Thymus (tissue), 11 donors: ENCODE results near the gene UBE2QL1. TPM values are rescaled to one million over a fixed set of nuclear protein-coding genes. Genes with fewer than 3 reads are reported as not detected.

Source experiments
- DNase-seq, 9 donors: peaks; one replicate each; pipeline ENCODE4 v3.0.0-alpha.2; 2013; ENCODE audit warnings: low spot score in 9 of 9, low read depth in 6 of 9, missing footprints in 1 of 9
- H3K27ac ChIP-seq, 2 donors: one replicate each; pipeline ENCODE4 v1.5.1; 2013; ENCODE audit warnings: control low read depth in 1 of 2, low read depth in 1 of 2, low read length in 1 of 2, mild to moderate bottlenecking in 1 of 2, moderate library complexity in 1 of 2
- H3K27me3 ChIP-seq, 2 donors: one replicate each; pipeline ENCODE4 v1.5.1; 2013; ENCODE audit warnings: low read length in 1 of 2; ENCODE audit not compliant: control insufficient read depth in 2 of 2, insufficient read depth in 1 of 2
- H3K36me3 ChIP-seq, 2 donors: one replicate each; pipeline ENCODE4 v1.5.1; 2013; ENCODE audit warnings: low read length in 1 of 2, mild to moderate bottlenecking in 1 of 2, moderate library complexity in 1 of 2; ENCODE audit not compliant: control insufficient read depth in 2 of 2, insufficient read depth in 2 of 2
- H3K4me1 ChIP-seq, 2 donors: one replicate each; pipeline ENCODE4 v1.5.1; 2013; ENCODE audit warnings: low read length in 2 of 2; ENCODE audit not compliant: control insufficient read depth in 2 of 2, insufficient read depth in 2 of 2
- H3K4me3 ChIP-seq, 2 donors: one replicate each; pipeline ENCODE4 v1.5.1; 2013; ENCODE audit warnings: low read length in 2 of 2, control low read depth in 1 of 2, mild to moderate bottlenecking in 1 of 2
- H3K9me3 ChIP-seq, 2 donors: one replicate each; pipeline ENCODE4 v1.5.1; 2013; ENCODE audit warnings: low read length in 1 of 2, mild to moderate bottlenecking in 1 of 2; ENCODE audit not compliant: control insufficient read depth in 2 of 2, insufficient read depth in 1 of 2
- WGBS: extraction: QIAGEN DNeasy Blood & Tissue Kit; methylation state at CpG from one replicate; pipeline ENCODE4 v1.1.7; 2013; 5-methylcytosine and 5-hydroxymethylcytosine counted together
- polyA plus RNA-seq: library from polyadenylated mRNA; stranded (reverse); fragments of 200-250 nt; gene quantifications from one replicate; pipeline ENCODE4 v1.2.3, GENCODE V29; 2013
- total RNA-seq: library from RNA; stranded (reverse); fragments of 120-200 nt; gene quantifications from one replicate; pipeline ENCODE4 v1.2.4, GENCODE V29; 2013
- donor health status: healthy.

Gene UBE2QL1
- total and polyA plus RNA-seq, 2 donors: 0.42 to 1.1 TPM

DNA sequence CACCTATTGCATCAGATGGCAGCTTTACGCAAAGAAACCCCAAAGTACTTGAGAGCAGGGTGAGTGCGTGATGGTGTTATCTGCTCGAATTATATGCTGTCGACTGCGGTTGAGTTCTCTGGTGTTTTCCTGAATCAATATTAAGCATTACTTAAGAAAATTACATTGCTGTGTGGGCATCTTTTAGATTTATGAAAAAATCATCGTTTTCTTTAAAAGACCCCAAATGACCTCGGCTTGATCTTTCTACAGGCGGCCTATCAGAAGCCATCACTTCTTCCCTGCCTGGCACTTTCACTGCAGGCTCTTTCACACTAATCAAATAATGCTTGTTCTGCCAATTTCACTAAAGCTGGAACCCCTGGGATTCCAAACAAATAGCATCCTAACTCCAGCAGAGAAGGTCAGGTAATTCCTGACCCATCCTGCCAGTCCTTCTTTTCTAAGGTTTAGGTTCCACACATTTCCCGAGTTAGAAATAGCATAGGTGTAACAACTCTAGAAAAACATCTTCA is 1.7 kb downstream of the UBE2QL1 start:
- 66% methylated on average over 9 of the region's 9 CpGs for WGBS
- no peak overlapping the region for H3K27ac ChIP-seq

DNA sequence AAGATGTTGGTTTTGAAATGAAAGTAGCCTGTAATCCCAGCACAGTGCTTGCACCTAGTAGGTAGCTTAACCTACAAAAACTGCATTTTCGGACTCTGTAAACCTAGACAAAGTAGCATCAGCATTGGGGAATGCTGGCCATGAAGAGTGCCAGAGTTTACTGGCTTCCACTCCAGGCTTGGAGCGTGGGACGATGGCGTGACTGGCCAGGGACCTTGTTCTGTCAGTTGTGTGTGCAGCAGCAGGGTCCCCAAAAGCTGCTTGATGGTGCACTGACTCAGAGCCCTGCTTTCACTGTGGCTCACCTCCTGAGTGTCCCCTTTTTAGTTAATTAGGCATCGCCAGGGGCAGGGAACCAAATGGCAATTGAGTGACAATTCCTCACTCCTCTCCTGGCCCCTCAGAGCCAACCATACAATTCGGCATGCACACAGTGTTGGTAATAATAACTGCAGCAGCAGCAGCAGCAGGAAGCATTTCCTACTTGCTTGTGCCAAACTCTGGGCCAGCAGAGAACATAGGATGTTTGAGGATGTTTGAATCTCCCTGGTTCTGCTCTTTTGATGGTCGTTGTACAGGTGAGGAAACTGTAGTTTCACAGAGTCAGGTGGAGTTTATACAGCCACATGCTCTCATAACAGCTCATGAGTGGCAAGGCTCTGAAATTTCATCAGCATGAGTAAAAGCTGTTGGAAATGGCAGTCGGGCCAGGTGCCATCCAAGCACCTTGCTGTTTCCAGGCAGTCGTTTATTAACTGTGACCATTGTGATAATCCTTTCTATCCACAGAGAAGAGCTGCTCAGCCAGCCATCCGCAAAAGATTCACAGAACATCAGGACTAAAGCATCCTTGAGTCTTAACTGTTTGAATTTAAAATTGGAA is 4.2 kb downstream of the UBE2QL1 start:
- H3K4me3 ChIP-seq: no peak overlapping the region
- no peak for DNase-seq
- no peak overlapping the region for H3K27ac ChIP-seq
- H3K4me1 ChIP-seq: no peaks in the 10 kb centered on the region
- no peaks in the 10 kb centered on the region for H3K36me3 ChIP-seq
- H3K27me3 ChIP-seq: peaks cover 20 to 63% of the 10 kb centered on the region in 2 donors
- 93% methylated on average over 10 of the region's 10 CpGs for WGBS
- H3K9me3 ChIP-seq: no peaks in the 10 kb centered on the region

More for the DNA sequence above, 1.7 kb downstream of the UBE2QL1 start:
- H3K36me3 ChIP-seq: no peaks in the 10 kb centered on the region
- H3K4me3 ChIP-seq: no peak overlapping the region
- no peak for DNase-seq
- no peaks in the 10 kb centered on the region for H3K9me3 ChIP-seq
- H3K27me3 ChIP-seq: peaks cover 18 to 58% of the 10 kb centered on the region in 2 donors
- no peaks in the 10 kb centered on the region for H3K4me1 ChIP-seq

DNA sequence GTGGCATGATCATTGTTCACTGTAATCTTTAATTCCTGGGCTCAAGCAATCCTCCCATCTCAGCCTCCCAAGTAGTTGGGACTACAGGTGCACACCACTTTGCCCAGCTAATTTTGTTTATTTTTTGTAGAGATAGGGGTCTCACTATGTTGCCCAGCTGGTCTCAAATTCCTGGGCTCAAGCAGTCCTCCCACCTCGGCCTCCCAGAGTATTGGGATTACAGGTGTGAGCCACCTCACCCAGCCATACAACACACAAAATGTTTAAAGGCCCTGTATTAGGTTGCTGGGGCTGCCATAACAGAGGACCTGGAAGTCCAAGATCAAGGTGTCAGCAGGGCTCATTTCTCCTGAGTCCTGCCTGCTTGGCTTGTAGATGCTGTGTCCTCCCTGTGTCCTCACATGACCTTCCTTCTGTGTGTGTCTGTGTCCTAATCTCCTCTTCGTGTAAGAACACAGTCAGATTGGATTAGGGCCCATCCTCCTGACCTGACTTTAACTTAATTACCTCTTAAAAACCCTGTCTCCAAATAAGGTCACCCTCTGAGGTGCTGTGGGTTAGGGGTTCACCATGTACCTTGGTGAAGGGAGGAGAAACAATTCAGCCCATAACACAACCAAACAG is 5.4 kb downstream of the UBE2QL1 start:
- Histone ChIP-seq H3K4me3 (no peak overlapping the region), H3K9me3 (no peaks in the 10 kb centered on the region), H3K36me3 (no peaks in the 10 kb centered on the region), H3K4me1 (no peaks in the 10 kb centered on the region), H3K27ac (no peak overlapping the region), H3K27me3 (peaks cover 16 to 53% of the 10 kb centered on the region in 2 donors)
- 92% methylated on average over 2 of the region's 2 CpGs for WGBS
- DNase-seq: no peak

DNA sequence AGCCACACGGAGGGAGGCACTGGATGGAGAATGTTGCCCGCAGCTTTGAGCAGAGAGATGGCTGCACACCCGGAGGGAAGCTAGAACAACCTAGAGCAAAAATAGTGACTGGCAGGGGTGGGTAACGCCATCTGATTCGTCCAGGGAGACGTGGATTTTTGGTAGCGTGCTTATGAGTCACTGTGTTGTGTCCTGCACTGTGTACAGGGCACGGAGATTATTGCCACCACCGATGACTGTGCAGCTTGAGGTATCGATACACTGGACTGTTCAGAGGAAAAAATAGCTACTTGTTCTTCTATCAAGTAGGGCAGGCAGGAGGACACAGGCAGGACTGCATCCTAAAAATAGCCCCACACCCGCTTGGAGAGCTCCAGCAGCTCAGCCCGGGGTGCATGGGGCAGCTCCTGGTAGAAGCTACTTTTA is 6.0 kb downstream of the UBE2QL1 start:
- H3K4me3 ChIP-seq: no peak overlapping the region
- H3K27ac ChIP-seq: no peak overlapping the region
- no peaks in the 10 kb centered on the region for H3K9me3 ChIP-seq
- no peaks in the 10 kb centered on the region for H3K4me1 ChIP-seq
- 87% methylated on average over 12 of the region's 12 CpGs for WGBS
- no peaks in the 10 kb centered on the region for H3K36me3 ChIP-seq
- H3K27me3 ChIP-seq: peaks cover 12 to 47% of the 10 kb centered on the region in 2 donors
- DNase-seq: no peak

DNA sequence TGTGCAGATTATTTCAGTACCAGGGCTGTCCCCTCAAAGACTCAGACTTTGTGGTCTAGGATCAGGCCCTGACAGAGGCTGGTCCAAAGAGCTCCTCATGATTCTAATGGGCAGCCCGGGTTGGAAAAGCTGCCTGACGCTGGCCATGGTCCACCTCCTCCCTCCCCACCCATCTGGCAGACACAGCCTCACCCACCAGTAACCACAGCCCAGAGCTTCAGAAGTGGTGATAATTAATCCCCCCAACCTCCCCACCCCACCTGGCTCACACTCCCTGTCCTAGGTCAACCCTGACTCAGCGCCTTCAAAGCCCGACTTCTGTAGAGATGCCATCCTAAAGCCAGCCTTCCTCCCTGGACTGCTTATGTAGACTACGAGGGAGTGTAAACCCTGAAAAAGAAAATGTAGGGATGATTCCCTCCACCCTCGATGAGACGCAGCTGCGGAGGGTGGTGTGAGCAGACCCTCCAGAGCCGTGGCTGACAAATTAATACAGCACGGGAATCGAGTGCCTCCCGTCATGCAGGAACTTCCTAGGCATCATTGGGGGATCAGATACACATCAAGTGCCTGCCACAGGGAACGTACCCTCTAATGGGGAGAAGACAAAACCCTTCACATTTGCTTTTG is 7.0 kb downstream of the UBE2QL1 start:
- peaks cover 6 to 36% of the 10 kb centered on the region in 2 donors for H3K27me3 ChIP-seq

DNA sequence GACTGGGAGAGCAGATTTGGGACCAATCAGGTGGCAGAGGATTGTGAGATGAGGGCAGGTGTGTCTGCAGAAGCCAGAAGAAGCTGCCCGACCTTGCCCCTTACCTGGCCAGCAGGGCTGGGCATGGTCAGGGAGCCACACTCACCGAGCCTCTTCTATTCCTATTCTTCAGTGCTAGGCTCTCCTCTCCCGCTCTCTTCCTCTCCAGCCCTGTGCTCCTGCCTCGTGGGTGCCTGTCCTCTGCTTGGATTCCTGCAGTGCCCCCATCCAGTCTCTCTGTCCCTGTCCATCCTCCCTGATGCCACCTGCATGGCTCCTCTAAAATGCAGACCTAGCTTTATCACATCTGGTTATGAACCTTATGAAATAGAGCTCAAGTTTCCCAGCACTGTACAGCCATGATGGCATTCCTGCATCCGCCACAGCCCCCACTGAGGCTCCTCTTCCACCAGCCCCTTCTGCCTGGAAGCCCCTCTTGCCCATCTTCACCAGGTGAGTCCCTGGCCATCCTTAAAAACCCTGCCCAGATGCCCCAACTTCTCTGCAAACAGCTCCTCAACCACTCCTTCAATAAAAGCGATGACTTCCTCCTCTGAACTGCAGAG is 8.2 kb downstream of the UBE2QL1 start:
- H3K36me3 ChIP-seq: no peaks in the 10 kb centered on the region
- no peak overlapping the region for H3K4me3 ChIP-seq
- 81% methylated on average over 6 of the region's 6 CpGs for WGBS
- no peaks in the 10 kb centered on the region for H3K9me3 ChIP-seq
- no peak for DNase-seq
- H3K4me1 ChIP-seq: no peaks in the 10 kb centered on the region
- peaks cover 2 to 29% of the 10 kb centered on the region in 2 donors for H3K27me3 ChIP-seq
- no peak overlapping the region for H3K27ac ChIP-seq

More for the DNA sequence above, 7.0 kb downstream of the UBE2QL1 start:
- Histone ChIP-seq H3K36me3 (no peaks in the 10 kb centered on the region), H3K9me3 (no peaks in the 10 kb centered on the region), H3K4me3 (no peak overlapping the region), H3K4me1 (no peaks in the 10 kb centered on the region), H3K27ac (no peak overlapping the region)
- no peak for DNase-seq
- 89% methylated on average over 13 of the region's 13 CpGs for WGBS

DNA sequence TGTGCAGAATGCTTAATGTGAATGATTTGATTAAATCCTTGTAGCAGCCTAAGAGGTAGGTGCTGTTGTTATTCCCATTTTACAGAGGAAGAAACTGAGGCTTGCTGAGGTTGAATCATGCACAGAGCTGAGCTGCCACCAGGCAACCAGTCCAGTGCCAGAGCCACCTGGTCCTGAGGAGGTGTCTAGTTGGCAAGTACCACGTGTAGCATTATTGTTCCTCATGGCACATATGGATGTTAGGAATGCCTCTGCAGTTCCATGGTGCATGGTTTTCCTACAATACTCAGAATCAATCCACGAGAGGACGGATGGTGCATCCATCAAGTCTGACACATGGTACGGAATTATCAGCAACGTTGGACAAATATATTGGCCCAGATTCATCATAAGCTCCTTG is 8.9 kb downstream of the UBE2QL1 start:
- Histone ChIP-seq H3K4me3 (no peak overlapping the region), H3K27me3 (peaks cover 2 to 30% of the 10 kb centered on the region in 2 donors), H3K4me1 (no peaks in the 10 kb centered on the region), H3K9me3 (no peaks in the 10 kb centered on the region), H3K27ac (no peak overlapping the region), H3K36me3 (no peaks in the 10 kb centered on the region)
- WGBS: 91% methylated on average over 5 of the region's 5 CpGs
- DNase-seq: no peak

DNA sequence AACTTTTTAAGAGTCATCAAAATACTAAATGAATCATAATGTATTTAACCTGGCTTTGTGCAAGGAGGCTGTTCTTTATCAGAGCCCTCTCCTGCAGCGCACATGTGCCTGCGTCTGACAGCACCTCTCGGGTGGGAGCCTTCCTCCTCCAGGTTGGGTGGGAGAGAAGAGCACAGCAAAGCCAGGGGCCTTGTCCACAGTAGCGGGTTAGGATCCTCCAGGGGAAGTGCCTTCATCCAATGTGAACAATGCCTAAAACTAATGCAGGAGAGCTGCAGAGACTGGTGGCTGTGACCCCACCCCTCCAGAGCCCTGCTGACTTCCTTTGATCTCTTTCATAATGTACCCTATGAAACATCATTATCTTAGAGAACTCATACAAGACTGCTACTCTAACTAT is 10.2 kb downstream of the UBE2QL1 start:
- Histone ChIP-seq H3K36me3 (no peaks in the 10 kb centered on the region), H3K9me3 (no peaks in the 10 kb centered on the region), H3K27me3 (peaks cover 2 to 24% of the 10 kb centered on the region in 2 donors), H3K4me1 (no peaks in the 10 kb centered on the region), H3K27ac (no peak overlapping the region), H3K4me3 (no peak overlapping the region)
- 95% methylated on average over 4 of the region's 4 CpGs for WGBS
- DNase-seq: no peak
